Muscle layer of duodenum (tissue), 2 donors: ENCODE data around the gene MRC2.

ENCODE experiments used
- H3K27ac ChIP-seq: one replicate; pipeline ENCODE4 v1.7.0; 2013; ENCODE audit warnings: mild to moderate bottlenecking, low read length
- H3K27me3 ChIP-seq: one replicate; pipeline ENCODE4 v1.7.0; 2013; ENCODE audit warnings: low read depth, mild to moderate bottlenecking, control low read depth, low read length
- H3K36me3 ChIP-seq, 2 donors: one replicate each; pipeline ENCODE4 v1.7.0; 2013; ENCODE audit warnings: low read length in 2 of 2, control low read depth in 1 of 2, mild to moderate bottlenecking in 1 of 2; ENCODE audit not compliant: insufficient read depth in 2 of 2, control insufficient read depth in 1 of 2
- H3K4me1 ChIP-seq, 2 donors: one replicate each; pipeline ENCODE4 v1.7.0; 2013; ENCODE audit warnings: low read length in 2 of 2, mild to moderate bottlenecking in 2 of 2, control low read depth in 1 of 2, moderate library complexity in 1 of 2; ENCODE audit not compliant: insufficient read depth in 2 of 2, control insufficient read depth in 1 of 2
- H3K4me3 ChIP-seq, 2 donors: one replicate each; pipeline ENCODE4 v1.7.0; 2013; ENCODE audit warnings: low read length in 2 of 2, low read depth in 1 of 2, mild to moderate bottlenecking in 1 of 2
- H3K9me3 ChIP-seq, 2 donors: one replicate each; pipeline ENCODE4 v1.7.0; 2013; ENCODE audit warnings: low read length in 2 of 2, control low read depth in 1 of 2, mild to moderate bottlenecking in 1 of 2; ENCODE audit not compliant: control insufficient read depth in 1 of 2
- donor health status: healthy.

The MRC2 gene

DNA sequence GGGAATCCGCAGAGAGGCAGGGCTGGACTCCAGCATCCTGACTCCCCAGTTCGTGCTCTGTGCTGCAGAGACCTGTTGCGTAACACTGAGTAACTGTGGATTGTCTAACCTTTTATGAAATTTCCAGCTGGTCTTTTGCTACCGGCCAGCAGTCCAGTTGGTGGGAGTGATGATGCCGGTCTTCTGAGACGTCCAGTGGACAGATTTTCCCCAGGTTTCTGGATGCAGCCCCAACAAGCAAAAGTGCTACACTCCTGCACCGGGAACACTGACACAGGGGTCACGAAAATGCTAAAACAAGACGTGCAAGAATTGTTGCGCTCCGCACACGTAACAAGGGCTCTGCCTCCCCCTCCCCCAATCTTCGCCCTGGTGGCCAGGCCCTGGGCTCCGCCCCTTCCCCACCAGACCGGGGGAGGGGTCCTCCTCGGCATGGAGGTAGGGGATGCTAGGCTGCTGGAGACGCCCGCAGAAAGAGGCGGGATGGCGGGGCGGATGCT, 701 bp upstream of the MRC2 start:
- H3K36me3 ChIP-seq, result no peaks in the 10 kb centered on the region
- peaks cover 0 to 40% of the 10 kb centered on the region in 2 donors for H3K4me1 ChIP-seq
- H3K4me3 ChIP-seq, result peak overlapping the region; percentile 38 to 67
- H3K27me3 ChIP-seq, result peaks cover 9% of the 10 kb centered on the region
- no peak overlapping the region for H3K27ac ChIP-seq
- no peaks in the 10 kb centered on the region for H3K9me3 ChIP-seq

DNA sequence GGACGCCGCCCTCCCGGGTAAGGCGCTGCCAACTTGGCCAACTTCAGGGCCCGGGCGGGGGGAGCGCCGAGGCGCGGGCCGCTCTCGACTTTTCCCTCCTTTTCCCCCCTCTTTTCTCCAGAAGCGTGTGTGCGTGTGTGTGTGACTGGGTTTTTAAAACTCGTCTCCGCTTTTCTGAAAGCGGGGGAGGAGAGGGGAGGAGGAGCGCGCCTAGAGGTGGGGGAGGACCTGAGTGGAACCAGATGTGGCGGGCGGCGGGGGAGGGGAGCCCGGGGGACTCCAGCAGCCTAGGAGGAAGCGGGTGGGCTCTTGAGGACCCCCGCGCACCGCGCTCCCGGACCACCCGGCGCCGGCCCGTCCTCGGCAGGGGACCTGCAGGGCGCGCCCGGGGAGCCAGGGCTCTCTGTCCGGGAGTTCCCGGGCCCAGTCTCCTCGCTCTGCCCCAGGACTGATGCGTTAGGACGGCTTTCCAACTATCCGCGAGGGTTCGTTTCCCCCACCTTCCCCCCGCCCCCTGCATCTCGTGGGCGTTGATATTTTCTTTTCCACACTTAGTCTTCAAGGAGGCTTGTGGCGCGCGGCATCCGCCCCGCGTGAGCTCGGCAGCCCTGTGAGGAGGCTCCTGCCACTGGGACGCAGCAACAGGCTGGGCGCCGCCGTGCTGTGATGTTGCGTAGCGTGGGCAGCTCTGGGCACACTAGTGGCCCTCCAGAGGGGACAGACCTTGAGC, 599 bp downstream of the MRC2 start:
- Histone ChIP-seq H3K27ac (peak overlapping the region; percentile 12), H3K4me3 (peak overlapping the region; percentile 38 to 67), H3K4me1 (peaks cover 0 to 40% of the 10 kb centered on the region in 2 donors), H3K36me3 (no peaks in the 10 kb centered on the region), H3K27me3 (peaks cover 9% of the 10 kb centered on the region), H3K9me3 (no peaks in the 10 kb centered on the region)

DNA sequence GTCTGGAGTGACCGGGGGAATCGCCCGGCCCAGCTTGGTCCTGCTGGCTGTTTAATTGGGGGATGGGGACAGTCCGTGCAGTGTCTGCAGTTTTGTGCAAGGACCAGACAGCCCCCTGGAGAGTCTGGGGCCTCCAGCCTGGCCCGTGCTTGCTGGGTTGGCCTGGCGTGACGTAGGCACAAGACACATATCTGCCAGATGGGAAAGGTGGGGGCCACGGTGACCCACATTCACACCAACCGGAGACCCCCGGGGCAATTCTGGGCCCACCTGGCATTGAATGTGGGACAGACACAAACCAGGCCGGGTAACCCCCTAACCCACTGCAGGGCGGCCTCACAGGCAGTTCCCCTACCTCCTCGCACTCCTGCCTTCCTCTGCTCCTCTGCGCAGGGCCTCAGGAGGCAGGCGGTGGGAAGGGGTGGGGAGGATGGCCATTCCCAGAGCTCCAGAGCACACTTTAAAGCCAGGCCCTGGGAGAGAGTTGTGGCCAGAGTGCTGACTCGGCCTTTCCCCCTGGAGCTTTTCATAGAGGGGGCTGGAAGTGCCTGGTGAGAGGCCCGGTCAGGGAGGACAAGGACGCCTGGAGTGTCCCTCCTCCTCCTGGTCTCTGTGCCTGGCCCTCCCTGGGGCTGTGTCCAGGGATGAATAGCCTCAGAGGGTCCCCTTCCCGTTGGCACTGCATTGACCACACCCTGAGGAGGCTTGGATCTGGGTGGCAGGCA, 1.5 kb downstream of the MRC2 start:
- H3K36me3 ChIP-seq, result no peaks in the 10 kb centered on the region
- H3K27me3 ChIP-seq, result peaks cover 9% of the 10 kb centered on the region
- no peaks in the 10 kb centered on the region for H3K9me3 ChIP-seq
- H3K4me1 ChIP-seq, result peaks cover 0 to 40% of the 10 kb centered on the region in 2 donors
- H3K27ac ChIP-seq, result peak overlapping the region; percentile 12
- peak overlapping the region; percentile 38 to 67 for H3K4me3 ChIP-seq

DNA sequence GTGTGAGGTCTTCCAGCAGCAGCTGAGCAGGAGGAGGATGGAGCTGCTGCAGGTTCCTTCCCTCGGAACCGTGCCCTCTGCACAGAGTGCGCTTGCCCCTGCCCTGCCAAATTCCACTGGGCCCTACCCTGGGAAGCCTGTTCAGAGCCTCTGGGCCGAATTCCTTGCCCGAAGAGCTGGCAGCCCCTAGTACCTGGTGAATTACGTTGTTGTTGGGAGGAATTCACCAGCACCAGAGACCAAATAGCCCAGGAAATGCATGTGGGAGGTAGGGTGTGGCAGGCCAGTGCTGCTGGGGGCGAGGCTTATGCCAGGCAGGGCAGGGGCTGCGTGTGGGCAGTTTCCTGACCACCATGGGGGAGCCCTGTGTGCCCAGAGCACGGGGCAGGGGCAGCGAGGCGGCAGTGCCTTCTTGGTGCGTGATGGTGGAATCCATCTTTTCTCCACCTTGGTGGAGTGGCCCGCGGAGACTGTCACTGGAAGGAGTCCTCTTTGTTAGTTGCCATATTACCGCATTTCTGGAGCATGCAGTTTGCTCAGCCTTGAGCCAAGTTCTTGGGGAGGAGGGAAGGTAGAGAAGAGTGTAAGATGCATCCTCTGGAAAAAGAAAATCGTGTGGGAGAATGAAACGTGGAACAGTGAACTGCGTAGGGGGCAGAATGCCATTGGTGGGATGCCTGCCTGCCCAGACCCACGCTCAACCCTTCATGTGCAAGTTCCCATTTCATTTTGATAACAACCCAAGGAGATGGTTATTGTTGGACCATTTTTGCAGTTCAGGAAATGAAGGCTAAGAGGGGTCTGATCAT, 2.3 kb downstream of the MRC2 start:
- peaks cover 0 to 40% of the 10 kb centered on the region in 2 donors for H3K4me1 ChIP-seq

DNA sequence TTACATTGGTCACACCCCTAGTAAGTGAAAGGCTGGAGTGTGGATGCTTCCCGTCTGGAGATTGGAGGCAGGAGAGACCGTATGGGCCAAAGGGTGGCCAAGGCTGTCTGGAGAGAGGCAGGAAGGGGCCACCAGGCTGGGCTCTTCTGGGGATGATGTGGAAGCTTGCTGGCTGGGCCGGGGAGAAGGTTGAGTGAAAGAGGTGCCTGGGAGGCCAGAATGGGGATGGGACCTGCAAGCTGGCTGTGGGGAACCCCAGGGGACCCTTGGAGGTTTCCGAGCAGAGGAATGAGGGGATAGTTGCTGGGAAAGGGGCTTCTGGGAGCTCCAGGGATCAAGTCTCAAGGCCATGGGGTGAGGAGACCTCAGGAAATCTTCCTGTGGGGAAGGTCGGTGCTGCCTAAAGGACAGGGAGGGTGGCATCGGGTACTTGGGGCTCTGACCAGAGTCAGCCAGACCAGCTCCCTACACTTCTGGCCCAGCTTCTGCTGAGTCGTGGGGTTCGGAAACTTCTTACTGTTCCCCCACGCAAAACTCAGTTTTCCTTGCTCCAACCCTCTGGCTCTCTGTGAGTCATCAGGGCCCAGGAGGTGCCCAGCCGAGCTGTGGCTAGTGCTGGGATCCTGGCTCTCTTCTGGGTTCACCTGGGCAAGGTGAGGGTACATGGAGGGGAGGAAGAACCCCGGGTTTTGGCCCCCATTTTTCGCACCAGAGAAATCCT, 3.1 kb downstream of the MRC2 start:
- Histone ChIP-seq H3K4me3 (peak overlapping the region in 1 of 2 donors; percentile 38), H3K4me1 (peaks cover 0 to 37% of the 10 kb centered on the region in 2 donors), H3K27ac (peak overlapping the region; percentile 8), H3K9me3 (no peaks in the 10 kb centered on the region), H3K36me3 (no peaks in the 10 kb centered on the region), H3K27me3 (peaks cover 9% of the 10 kb centered on the region)

More for the DNA sequence above, 2.3 kb downstream of the MRC2 start:
- Histone ChIP-seq H3K27ac (peak overlapping the region; percentile 8), H3K9me3 (no peaks in the 10 kb centered on the region), H3K27me3 (peaks cover 9% of the 10 kb centered on the region), H3K36me3 (no peaks in the 10 kb centered on the region), H3K4me3 (peak overlapping the region; percentile 38 to 67)

DNA sequence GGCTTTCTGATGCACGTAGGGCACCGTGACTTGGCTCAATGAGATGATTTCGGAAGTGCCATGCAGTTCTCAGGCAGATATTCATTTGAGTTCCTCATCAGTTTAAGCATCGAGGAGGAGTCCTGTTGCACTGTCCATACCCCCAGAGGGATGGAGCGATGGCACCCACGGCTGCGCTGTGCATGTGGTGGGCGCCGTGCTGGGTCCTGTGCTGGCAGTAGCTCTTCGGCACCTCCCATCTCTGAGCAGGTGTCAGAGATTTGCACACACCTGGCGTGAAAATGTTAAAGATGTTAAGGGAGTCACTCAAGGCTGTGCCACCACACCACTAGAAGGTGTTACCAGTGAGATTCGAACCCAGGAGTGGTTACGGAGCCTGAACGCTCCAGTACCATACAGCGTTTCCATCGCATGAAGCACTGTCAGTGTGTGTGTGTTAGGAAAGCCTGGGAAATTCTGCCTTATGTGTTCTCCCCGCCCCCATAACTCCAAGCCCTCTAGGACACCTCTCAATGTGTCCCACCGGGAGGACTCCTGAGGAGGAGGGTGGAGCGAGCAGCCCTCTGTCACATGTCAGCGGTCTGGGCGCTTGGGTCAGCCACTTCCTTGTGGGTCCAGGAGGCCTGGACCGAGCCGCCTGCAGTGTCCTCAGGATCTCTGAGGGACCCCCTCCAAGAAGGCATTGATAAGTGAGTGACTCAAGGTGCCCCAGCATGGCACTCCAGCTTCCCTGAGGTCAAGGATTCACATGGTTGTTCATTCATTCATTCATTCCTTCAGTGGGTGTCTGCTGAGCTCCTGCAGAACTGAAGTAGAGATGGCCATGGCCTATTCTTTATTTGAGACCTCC, 3.8 kb downstream of the MRC2 start:
- peaks cover 0 to 30% of the 10 kb centered on the region in 2 donors for H3K4me1 ChIP-seq
- no peak overlapping the region for H3K4me3 ChIP-seq
- no peaks in the 10 kb centered on the region for H3K9me3 ChIP-seq
- H3K27me3 ChIP-seq, result peaks cover 9% of the 10 kb centered on the region
- H3K27ac ChIP-seq, result no peak overlapping the region
- H3K36me3 ChIP-seq, result no peaks in the 10 kb centered on the region

DNA sequence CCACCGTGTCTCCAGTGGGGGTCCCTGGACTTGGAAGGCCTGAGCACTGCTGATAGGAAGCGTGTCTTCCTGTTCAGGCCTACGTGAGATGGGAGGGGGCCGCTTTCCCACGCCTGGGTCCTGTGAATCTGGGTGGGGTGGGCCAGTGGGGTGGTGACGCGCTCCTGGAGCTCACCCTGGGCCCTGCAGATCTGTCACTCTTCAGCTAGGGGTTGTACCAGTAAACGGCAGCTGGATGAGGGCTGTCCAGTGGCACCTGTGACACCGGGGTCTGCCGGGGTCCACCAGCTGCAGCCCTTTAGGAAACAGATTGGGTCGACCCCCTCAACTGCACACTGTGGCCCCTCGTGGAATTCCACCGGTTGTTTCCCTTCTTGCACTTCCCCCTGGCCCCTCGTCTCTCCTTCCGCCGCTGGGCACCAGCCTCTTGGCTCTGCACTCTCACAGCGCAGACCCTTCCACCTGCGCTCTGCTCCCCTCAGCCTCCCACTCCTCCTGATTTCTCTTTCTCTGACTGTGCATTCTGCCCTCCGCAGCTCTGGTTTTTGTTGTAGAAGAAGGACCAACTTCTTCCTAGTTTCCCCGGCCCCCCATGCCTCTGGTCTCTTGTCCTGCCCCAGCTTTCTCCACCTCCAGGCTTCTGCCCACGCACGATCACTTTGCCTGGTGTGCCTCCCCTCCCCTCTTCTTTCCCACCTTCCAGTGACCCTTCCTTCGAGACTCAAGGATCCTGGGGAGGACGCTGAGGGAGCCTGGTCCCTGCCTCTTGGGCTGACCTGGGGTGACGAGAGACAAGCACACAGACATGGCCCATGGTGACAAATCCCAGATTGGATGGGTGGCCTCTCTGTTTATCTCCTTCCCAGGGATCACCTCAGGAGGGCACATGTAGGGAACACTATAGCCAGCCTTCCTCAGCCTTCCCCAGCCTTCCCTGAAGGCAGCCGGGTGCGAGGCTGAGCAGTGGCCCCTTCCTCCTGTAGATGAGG, 4.8 kb downstream of the MRC2 start:
- Histone ChIP-seq H3K4me3 (no peak overlapping the region), H3K27ac (no peak overlapping the region), H3K9me3 (no peaks in the 10 kb centered on the region), H3K4me1 (peaks cover 0 to 26% of the 10 kb centered on the region in 2 donors), H3K27me3 (peaks cover 9% of the 10 kb centered on the region), H3K36me3 (no peaks in the 10 kb centered on the region)

DNA sequence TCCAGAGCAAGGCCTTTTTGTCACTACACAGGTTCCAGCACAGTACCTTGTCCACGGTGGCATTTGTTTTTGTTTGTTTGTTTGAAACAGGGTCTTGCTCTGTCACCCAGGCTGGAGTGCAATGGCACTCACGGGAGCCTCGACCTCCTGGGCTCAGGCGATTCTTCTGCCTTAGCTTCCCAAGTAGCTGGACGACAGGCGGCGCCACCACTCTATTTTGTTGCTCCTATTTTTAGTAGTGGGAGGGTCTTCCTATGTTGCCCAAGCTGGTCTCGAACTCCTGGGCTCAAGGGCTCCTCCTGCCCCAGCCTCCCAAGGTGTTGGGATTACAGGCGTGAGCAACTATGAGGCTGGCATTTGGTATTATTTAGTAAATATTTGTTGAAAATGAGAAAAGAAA, 10.3 kb downstream of the MRC2 start:
- no peak overlapping the region for H3K4me3 ChIP-seq
- H3K27ac ChIP-seq, result no peak overlapping the region
- no peaks in the 10 kb centered on the region for H3K4me1 ChIP-seq
- no peaks in the 10 kb centered on the region for H3K36me3 ChIP-seq
- no peaks in the 10 kb centered on the region for H3K9me3 ChIP-seq
- H3K27me3 ChIP-seq, result no peaks in the 10 kb centered on the region

DNA sequence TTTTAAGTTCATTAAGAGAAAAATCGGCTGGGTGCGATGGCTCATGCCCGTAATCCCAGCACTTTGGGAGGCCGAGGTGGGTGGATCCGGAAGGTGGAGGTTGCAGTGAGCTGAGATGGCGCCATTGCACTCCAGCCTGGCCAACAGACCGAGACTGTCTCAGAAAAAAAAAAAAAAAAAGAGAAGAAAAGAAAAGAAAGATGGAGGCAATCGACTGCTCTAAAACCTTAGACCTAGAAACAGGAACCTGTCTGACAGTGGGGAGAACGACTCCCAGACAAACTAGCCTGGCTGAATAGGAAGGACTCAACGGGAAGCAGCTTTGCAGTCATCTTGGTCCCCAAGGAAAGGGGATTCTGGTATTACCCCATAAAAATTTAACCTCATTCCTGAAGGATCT, 13.7 kb downstream of the MRC2 start:
- H3K4me3 ChIP-seq, result no peak overlapping the region
- H3K4me1 ChIP-seq, result no peaks in the 10 kb centered on the region
- H3K36me3 ChIP-seq, result no peaks in the 10 kb centered on the region
- no peaks in the 10 kb centered on the region for H3K9me3 ChIP-seq
- no peak overlapping the region for H3K27ac ChIP-seq
- H3K27me3 ChIP-seq, result no peaks in the 10 kb centered on the region
